ENCODE data around the gene TMEM248. TPM values are rescaled to one million over a fixed set of nuclear protein-coding genes. Genes with fewer than 3 reads are reported as not detected.

The TMEM248 gene
- total and polyA plus RNA-seq, 10 of the 15 experiments (the other 5 are each of a cell fraction or from before 2014, with no cell fraction given): 6.3 to 93.5 (median 64.9) TPM

- no peak for TF ChIP-seq KDM1A (IDR thresholded peaks at IDR 0.05; ENCODE audit: borderline replicate concordance)
Observed at GRCh38 chr7:66920256-66920655, 769 bp upstream of the TMEM248 start (continued).

- Histone ChIP-seq H4K20me1 (ENCODE audit: control insufficient read depth, insufficient read depth) (no peaks in the 10 kb centered on the region), H3K79me2 (ENCODE audit: control insufficient read depth, insufficient read depth, low read length) (peaks cover 51% of the 10 kb centered on the region), H3K9me3 (replicated peaks; ENCODE audit: control insufficient read depth, insufficient read depth, low read length) (no peaks in the 10 kb centered on the region), H3K27ac (ENCODE audit: control insufficient read depth, insufficient read depth) (peak overlapping the region; percentile 80), H3K27me3 (replicated peaks in 1 of 2; ENCODE audit: control insufficient read depth in 2 of 2, insufficient read depth in 2 of 2, low read length in 1 of 2) (no peaks in the 10 kb centered on the region), H3K4me1 (ENCODE audit: control insufficient read depth, insufficient read depth, low read length) (peaks cover 11% of the 10 kb centered on the region), H3K4me3 (peak overlapping the region; percentile 84), H3K36me3 (ENCODE audit: control insufficient read depth in 2 of 2, insufficient read depth in 2 of 2, low read length in 1 of 2) (peaks cover 0 to 8% of the 10 kb centered on the region in 2 experiments; a peak in 1 of 4 replicates), H3K9ac (ENCODE audit: control insufficient read depth, insufficient read depth, low read length) (peak overlapping the region; percentile 86), H2AFZ (ENCODE audit: control insufficient read depth, low read depth, low read length) (no peak overlapping the region), H3K4me2 (ENCODE audit: control insufficient read depth, insufficient read depth) (no peak overlapping the region; the same call in 1 of the 2 replicates)
- peak; percentile 46 for ATAC-seq
- under 1% methylated on average over 21 of the region's 47 CpGs for WGBS (ENCODE audit: insufficient coverage, insufficient replicate concordance, low lambda C conversion rate, missing lambda C conversion rate)
- DNase-seq (ENCODE audit: low read depth, low spot score): no peak
- intact Hi-C loops (cut with micrococcal nuclease; ENCODE audit: unreplicated experiment) (loop anchor here (2.0 to 10.0 kb wide), 4 partner anchors 45 to 177 kb away; partner anchors contain the start of genes RABGEF1, SBDS and TYW1), in situ Hi-C loops (cut with MboI) (no loop called here)
- FAIRE-seq: peak; percentile 61
- SMC1A ChIA-PET (ENCODE audit: uncharacterized antibody, unreplicated experiment): interaction anchor here (0.6 to 1.2 kb wide), 3 partner anchors 27 to 74 kb away, joined by 3 to 5 read pairs (median 3); partner anchors contain the start of gene SBDS
- RAD21 ChIA-PET (ENCODE audit: unreplicated experiment): interaction anchor here (0.7 to 1.7 kb wide), 3 partner anchors 75 to 87 kb away, joined by 3 to 5 read pairs (median 4); partner anchors contain the start of gene TYW1
- BruUV-seq (replicated peaks): no TSS peak
- CTCF ChIA-PET: interaction anchor here (0.6 to 1.2 kb wide), 2 partner anchors 25 to 290 kb away, joined by 3 to 4 read pairs; no protein-coding TSS in a partner anchor
- TF ChIP-seq MLLT1 (IDR thresholded peaks at IDR 0.05): 0 out of 2 replicates have a peak, but pooled peaks have one; percentile 14
- no peak for TF ChIP-seq ZNF207 (IDR thresholded peaks at IDR 0.05; ENCODE audit: borderline replicate concordance)
- TF ChIP-seq CHD4 (IDR thresholded peaks at IDR 0.05): no peak
- 0 out of 2 replicates have a peak, but pooled peaks have one; percentile 6 for TF ChIP-seq BCL11A (IDR thresholded peaks at IDR 0.05; ENCODE audit: low read depth, low read length)
- no peak for TF ChIP-seq SUPT20H (IDR thresholded peaks at IDR 0.05; ENCODE audit: borderline replicate concordance, control insufficient read depth, low read depth, low read length)
- POLR2A ChIA-PET: interaction anchor here (0.6 kb wide), 2 partner anchors 10 to 74 kb away, joined by 3 read pairs; partner anchors contain the start of gene SBDS
Observed at GRCh38 chr7:66921396-66921917, 432 bp downstream of the TMEM248 start.

Measured in GM12878 (cell line).